Measurements from ENCODE around the gene KCNQ1.

Gene KCNQ1

GRCh38 chr11:2837096-2837601, 392.3 kb downstream of the KCNQ1 start:
- no peaks in the 10 kb centered on the region for H3K4me1 Mint-ChIP-seq (ENCODE audit: low read depth)

GRCh38 chr11:2837651-2838050, 392.8 kb downstream of the KCNQ1 start:
- no peak overlapping the region for H3K27ac Mint-ChIP-seq
- H3K27me3 Mint-ChIP-seq (ENCODE audit: low read depth): no peaks in the 10 kb centered on the region
- no peaks in the 10 kb centered on the region for H3K36me3 Mint-ChIP-seq (ENCODE audit: low read depth)
- no peaks in the 10 kb centered on the region for H3K4me1 Mint-ChIP-seq (ENCODE audit: low read depth)
- H3K4me3 Mint-ChIP-seq: no peak overlapping the region
- no peaks in the 10 kb centered on the region for H3K9me3 Mint-ChIP-seq

More at GRCh38 chr11:2837096-2837601, 392.3 kb downstream of the KCNQ1 start:
- Mint-ChIP-seq H3K27me3 (ENCODE audit: low read depth) (no peaks in the 10 kb centered on the region), H3K36me3 (ENCODE audit: low read depth) (no peaks in the 10 kb centered on the region), H3K27ac (no peak overlapping the region), H3K9me3 (no peaks in the 10 kb centered on the region), H3K4me3 (no peak overlapping the region)

GRCh38 chr11:2838091-2838490, 393.3 kb downstream of the KCNQ1 start:
- no peaks in the 10 kb centered on the region for H3K27me3 Mint-ChIP-seq (ENCODE audit: low read depth)
- peak overlapping the region; percentile 12 for H3K4me3 Mint-ChIP-seq
- H3K27ac Mint-ChIP-seq: no peak overlapping the region
- no peaks in the 10 kb centered on the region for H3K4me1 Mint-ChIP-seq (ENCODE audit: low read depth)
- H3K9me3 Mint-ChIP-seq: no peaks in the 10 kb centered on the region
- no peaks in the 10 kb centered on the region for H3K36me3 Mint-ChIP-seq (ENCODE audit: low read depth)

GRCh38 chr11:2838676-2839294, 394.0 kb downstream of the KCNQ1 start:
- no peaks in the 10 kb centered on the region for H3K27me3 Mint-ChIP-seq (ENCODE audit: low read depth)
- no peak overlapping the region for H3K4me3 Mint-ChIP-seq
- no peak overlapping the region for H3K27ac Mint-ChIP-seq
- no peaks in the 10 kb centered on the region for H3K36me3 Mint-ChIP-seq (ENCODE audit: low read depth)
- no peaks in the 10 kb centered on the region for H3K4me1 Mint-ChIP-seq (ENCODE audit: low read depth)
- H3K9me3 Mint-ChIP-seq: no peaks in the 10 kb centered on the region

- H3K27me3 Mint-ChIP-seq (ENCODE audit: low read depth): no peaks in the 10 kb centered on the region
- no peaks in the 10 kb centered on the region for H3K9me3 Mint-ChIP-seq
- no peaks in the 10 kb centered on the region for H3K4me1 Mint-ChIP-seq (ENCODE audit: low read depth)
- no peaks in the 10 kb centered on the region for H3K36me3 Mint-ChIP-seq (ENCODE audit: low read depth)
- H3K27ac Mint-ChIP-seq: no peak overlapping the region
- no peak overlapping the region for H3K4me3 Mint-ChIP-seq
Observed at GRCh38 chr11:2839395-2839943, 394.7 kb downstream of the KCNQ1 start.

- Mint-ChIP-seq H3K4me3 (no peak overlapping the region), H3K36me3 (ENCODE audit: low read depth) (no peaks in the 10 kb centered on the region), H3K27ac (no peak overlapping the region), H3K4me1 (ENCODE audit: low read depth) (no peaks in the 10 kb centered on the region), H3K9me3 (no peaks in the 10 kb centered on the region), H3K27me3 (ENCODE audit: low read depth) (no peaks in the 10 kb centered on the region)
Observed at GRCh38 chr11:2841411-2842190, 396.8 kb downstream of the KCNQ1 start.

- H3K36me3 Mint-ChIP-seq (ENCODE audit: low read depth): no peaks in the 10 kb centered on the region
- no peaks in the 10 kb centered on the region for H3K9me3 Mint-ChIP-seq
- no peaks in the 10 kb centered on the region for H3K27me3 Mint-ChIP-seq (ENCODE audit: low read depth)
Observed at GRCh38 chr11:2842876-2843275, 398.1 kb downstream of the KCNQ1 start.

GRCh38 chr11:2843551-2843950, 398.7 kb downstream of the KCNQ1 start:
- H3K9me3 Mint-ChIP-seq: no peaks in the 10 kb centered on the region

More at GRCh38 chr11:2842876-2843275, 398.1 kb downstream of the KCNQ1 start:
- H3K27ac Mint-ChIP-seq: no peak overlapping the region
- H3K4me1 Mint-ChIP-seq (ENCODE audit: low read depth): no peaks in the 10 kb centered on the region
- H3K4me3 Mint-ChIP-seq: no peak overlapping the region

GRCh38 chr11:2844116-2844842, 399.5 kb downstream of the KCNQ1 start:
- H3K4me1 Mint-ChIP-seq (ENCODE audit: low read depth): no peaks in the 10 kb centered on the region
- no peaks in the 10 kb centered on the region for H3K9me3 Mint-ChIP-seq
- no peaks in the 10 kb centered on the region for H3K27me3 Mint-ChIP-seq (ENCODE audit: low read depth)
- H3K36me3 Mint-ChIP-seq (ENCODE audit: low read depth): no peaks in the 10 kb centered on the region
- no peak overlapping the region for H3K27ac Mint-ChIP-seq
- no peak overlapping the region for H3K4me3 Mint-ChIP-seq

More at GRCh38 chr11:2843551-2843950, 398.7 kb downstream of the KCNQ1 start:
- Mint-ChIP-seq H3K27ac (no peak overlapping the region), H3K4me3 (no peak overlapping the region), H3K4me1 (ENCODE audit: low read depth) (no peaks in the 10 kb centered on the region), H3K27me3 (ENCODE audit: low read depth) (no peaks in the 10 kb centered on the region), H3K36me3 (ENCODE audit: low read depth) (no peaks in the 10 kb centered on the region)

GRCh38 chr11:2844996-2845395, 400.2 kb downstream of the KCNQ1 start:
- H3K4me3 Mint-ChIP-seq: no peak overlapping the region

GRCh38 chr11:2846056-2846455, 401.2 kb downstream of the KCNQ1 start:
- Mint-ChIP-seq H3K27me3 (ENCODE audit: low read depth) (no peaks in the 10 kb centered on the region), H3K4me1 (ENCODE audit: low read depth) (no peaks in the 10 kb centered on the region), H3K9me3 (no peaks in the 10 kb centered on the region), H3K36me3 (ENCODE audit: low read depth) (no peaks in the 10 kb centered on the region), H3K4me3 (no peak overlapping the region), H3K27ac (no peak overlapping the region)

More at GRCh38 chr11:2844996-2845395, 400.2 kb downstream of the KCNQ1 start:
- no peaks in the 10 kb centered on the region for H3K36me3 Mint-ChIP-seq (ENCODE audit: low read depth)
- no peaks in the 10 kb centered on the region for H3K9me3 Mint-ChIP-seq
- H3K27ac Mint-ChIP-seq: no peak overlapping the region
- no peaks in the 10 kb centered on the region for H3K4me1 Mint-ChIP-seq (ENCODE audit: low read depth)
- H3K27me3 Mint-ChIP-seq (ENCODE audit: low read depth): no peaks in the 10 kb centered on the region

GRCh38 chr11:2846470-2846869, 401.7 kb downstream of the KCNQ1 start:
- no peaks in the 10 kb centered on the region for H3K9me3 Mint-ChIP-seq
- H3K36me3 Mint-ChIP-seq (ENCODE audit: low read depth): no peaks in the 10 kb centered on the region
- no peaks in the 10 kb centered on the region for H3K4me1 Mint-ChIP-seq (ENCODE audit: low read depth)

GRCh38 chr11:2847561-2847960, 402.8 kb downstream of the KCNQ1 start:
- Mint-ChIP-seq H3K9me3 (no peaks in the 10 kb centered on the region), H3K4me3 (no peak overlapping the region), H3K36me3 (ENCODE audit: low read depth) (no peaks in the 10 kb centered on the region), H3K27ac (no peak overlapping the region), H3K27me3 (ENCODE audit: low read depth) (no peaks in the 10 kb centered on the region), H3K4me1 (ENCODE audit: low read depth) (no peaks in the 10 kb centered on the region)

More at GRCh38 chr11:2846470-2846869, 401.7 kb downstream of the KCNQ1 start:
- Mint-ChIP-seq H3K4me3 (no peak overlapping the region), H3K27me3 (ENCODE audit: low read depth) (no peaks in the 10 kb centered on the region), H3K27ac (no peak overlapping the region)

GRCh38 chr11:2848497-2848896, 403.7 kb downstream of the KCNQ1 start:
- no peak overlapping the region for H3K27ac Mint-ChIP-seq
- H3K4me3 Mint-ChIP-seq: no peak overlapping the region
- H3K4me1 Mint-ChIP-seq (ENCODE audit: low read depth): no peaks in the 10 kb centered on the region
- no peaks in the 10 kb centered on the region for H3K36me3 Mint-ChIP-seq (ENCODE audit: low read depth)
- no peaks in the 10 kb centered on the region for H3K9me3 Mint-ChIP-seq
- H3K27me3 Mint-ChIP-seq (ENCODE audit: low read depth): no peaks in the 10 kb centered on the region
